ENCODE measurements around the gene ZDHHC12. TPM values are rescaled to one million over a fixed set of nuclear protein-coding genes. Genes with fewer than 3 reads are reported as not detected.
A peak's percentile ranks its signal among the peaks of the same experiment; 100 is the strongest.

ZDHHC12 gene
- total and polyA plus RNA-seq, 2 of the 13 experiments (the other 11 are each of a cell fraction or from before 2014, with no cell fraction given), result 25.4 to 28.0 TPM

- TF ChIP-seq ZNF724P (CRISPR knock-in tag; IDR thresholded peaks at IDR 0.05; ENCODE audit: borderline replicate concordance), result 0 out of 2 replicates have a peak, but pooled peaks have one; percentile 56
- TF ChIP-seq SNRNP70 (IDR thresholded peaks at IDR 0.05; ENCODE audit: low read depth, low read length), result no peak
- TF ChIP-seq, protein P1, sequence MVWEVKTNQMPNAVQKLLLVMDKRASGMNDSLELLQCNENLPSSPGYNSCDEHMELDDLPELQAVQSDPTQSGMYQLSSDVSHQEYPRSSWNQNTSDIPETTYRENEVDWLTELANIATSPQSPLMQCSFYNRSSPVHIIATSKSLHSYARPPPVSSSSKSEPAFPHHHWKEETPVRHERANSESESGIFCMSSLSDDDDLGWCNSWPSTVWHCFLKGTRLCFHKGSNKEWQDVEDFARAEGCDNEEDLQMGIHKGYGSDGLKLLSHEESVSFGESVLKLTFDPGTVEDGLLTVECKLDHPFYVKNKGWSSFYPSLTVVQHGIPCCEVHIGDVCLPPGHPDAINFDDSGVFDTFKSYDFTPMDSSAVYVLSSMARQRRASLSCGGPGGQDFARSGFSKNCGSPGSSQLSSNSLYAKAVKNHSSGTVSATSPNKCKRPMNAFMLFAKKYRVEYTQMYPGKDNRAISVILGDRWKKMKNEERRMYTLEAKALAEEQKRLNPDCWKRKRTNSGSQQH (CRISPR knock-in tag; IDR thresholded peaks at IDR 0.05; ENCODE audit: low read depth), result 0 out of 2 replicates have a peak, but pooled peaks have one; percentile 37
- peak; percentile 100 for TF ChIP-seq ZMYM3 (CRISPR knock-in tag; IDR thresholded peaks at IDR 0.05)
- TF ChIP-seq, protein P2, sequence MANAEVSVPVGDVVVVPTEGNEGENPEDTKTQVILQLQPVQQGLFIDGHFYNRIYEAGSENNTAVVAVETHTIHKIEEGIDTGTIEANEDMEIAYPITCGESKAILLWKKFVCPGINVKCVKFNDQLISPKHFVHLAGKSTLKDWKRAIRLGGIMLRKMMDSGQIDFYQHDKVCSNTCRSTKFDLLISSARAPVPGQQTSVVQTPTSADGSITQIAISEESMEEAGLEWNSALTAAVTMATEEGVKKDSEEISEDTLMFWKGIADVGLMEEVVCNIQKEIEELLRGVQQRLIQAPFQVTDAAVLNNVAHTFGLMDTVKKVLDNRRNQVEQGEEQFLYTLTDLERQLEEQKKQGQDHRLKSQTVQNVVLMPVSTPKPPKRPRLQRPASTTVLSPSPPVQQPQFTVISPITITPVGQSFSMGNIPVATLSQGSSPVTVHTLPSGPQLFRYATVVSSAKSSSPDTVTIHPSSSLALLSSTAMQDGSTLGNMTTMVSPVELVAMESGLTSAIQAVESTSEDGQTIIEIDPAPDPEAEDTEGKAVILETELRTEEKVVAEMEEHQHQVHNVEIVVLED (CRISPR knock-in tag; IDR thresholded peaks at IDR 0.05; ENCODE audit: borderline replicate concordance), result peak; percentile 74; the same call in 1 of the 2 replicates
- TF ChIP-seq EEA1 (CRISPR knock-in tag; IDR thresholded peaks at IDR 0.05; ENCODE audit: borderline replicate concordance), result peak; percentile 63; the same call in 1 of the 2 replicates
- no peak for TF ChIP-seq DMTF1 (CRISPR knock-in tag; IDR thresholded peaks at IDR 0.05)
- 0 out of 2 replicates have a peak, but pooled peaks have one; percentile 44 for TF ChIP-seq ZNF331 (CRISPR knock-in tag; IDR thresholded peaks at IDR 0.05)
- TF ChIP-seq ZNF652 (CRISPR knock-in tag; IDR thresholded peaks at IDR 0.05; ENCODE audit: borderline replicate concordance, low read depth), result no peak
- TF ChIP-seq ZNF747 (CRISPR knock-in tag; IDR thresholded peaks at IDR 0.05; ENCODE audit: borderline replicate concordance), result peak; percentile 64; the same call in 1 of the 2 replicates
- TF ChIP-seq, protein P3, sequence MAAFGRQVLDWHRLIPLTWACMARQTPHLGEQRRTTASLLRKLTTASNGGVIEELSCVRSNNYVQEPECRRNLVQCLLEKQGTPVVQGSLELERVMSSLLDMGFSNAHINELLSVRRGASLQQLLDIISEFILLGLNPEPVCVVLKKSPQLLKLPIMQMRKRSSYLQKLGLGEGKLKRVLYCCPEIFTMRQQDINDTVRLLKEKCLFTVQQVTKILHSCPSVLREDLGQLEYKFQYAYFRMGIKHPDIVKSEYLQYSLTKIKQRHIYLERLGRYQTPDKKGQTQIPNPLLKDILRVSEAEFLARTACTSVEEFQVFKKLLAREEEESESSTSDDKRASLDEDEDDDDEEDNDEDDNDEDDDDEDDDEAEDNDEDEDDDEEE (CRISPR knock-in tag; IDR thresholded peaks at IDR 0.05), result peak; percentile 79; the same call in 1 of the 2 replicates
- peak; percentile 59 for TF ChIP-seq PITX1 (CRISPR knock-in tag; IDR thresholded peaks at IDR 0.05)
- peak; percentile 100 for TF ChIP-seq CHD4 (IDR thresholded peaks at IDR 0.05; ENCODE audit: borderline replicate concordance, low read length)
- no peak for TF ChIP-seq PAWR (CRISPR knock-in tag; IDR thresholded peaks at IDR 0.05; ENCODE audit: borderline replicate concordance)
- peak; percentile 76; the same call in 1 of the 2 replicates for TF ChIP-seq ZNF563 (CRISPR knock-in tag; IDR thresholded peaks at IDR 0.05)
- peak; percentile 62; the same call in 1 of the 2 replicates for TF ChIP-seq ATF7-NPFF (CRISPR knock-in tag; IDR thresholded peaks at IDR 0.05; ENCODE audit: low read depth)
- TF ChIP-seq HOXA3 (CRISPR knock-in tag; IDR thresholded peaks at IDR 0.05), result peak; percentile 68
- no peak for TF ChIP-seq TGIF2 (CRISPR knock-in tag; IDR thresholded peaks at IDR 0.05)
- peak; percentile 37 for TF ChIP-seq IKZF4 (CRISPR knock-in tag; IDR thresholded peaks at IDR 0.05; ENCODE audit: borderline replicate concordance, low read depth, not compliant biosample characterization)
- TF ChIP-seq, protein P4, sequence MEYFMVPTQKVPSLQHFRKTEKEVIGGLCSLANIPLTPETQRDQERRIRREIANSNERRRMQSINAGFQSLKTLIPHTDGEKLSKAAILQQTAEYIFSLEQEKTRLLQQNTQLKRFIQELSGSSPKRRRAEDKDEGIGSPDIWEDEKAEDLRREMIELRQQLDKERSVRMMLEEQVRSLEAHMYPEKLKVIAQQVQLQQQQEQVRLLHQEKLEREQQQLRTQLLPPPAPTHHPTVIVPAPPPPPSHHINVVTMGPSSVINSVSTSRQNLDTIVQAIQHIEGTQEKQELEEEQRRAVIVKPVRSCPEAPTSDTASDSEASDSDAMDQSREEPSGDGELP (IDR thresholded peaks at IDR 0.05; ENCODE audit: borderline replicate concordance, low read depth), result peak; percentile 74; the same call in 1 of the 2 replicates
- TF ChIP-seq DMAP1 (CRISPR knock-in tag; IDR thresholded peaks at IDR 0.05), result peak; percentile 37
Measured at GRCh38 chr9:128723866-128724743, at the start of gene ZDHHC12 (continued).

Measured in HepG2 (cell line).